HK-2 (cell line): ENCODE measurements around the gene SLC37A1.
"Not testable (repeated sequence)": the region's sequence is repeated elsewhere in the genome, so short reads cannot be mapped to it uniquely, and the experiment has no call there.

Experiments
- DNase-seq: peaks from one replicate; pipeline ENCODE4 v3.0.0-alpha.2; 2018; ENCODE audit not compliant: unreplicated experiment

Gene SLC37A1

GRCh38 chr21:42619166-42619565, 105.5 kb downstream of the SLC37A1 start:
- no peak for DNase-seq

DNA sequence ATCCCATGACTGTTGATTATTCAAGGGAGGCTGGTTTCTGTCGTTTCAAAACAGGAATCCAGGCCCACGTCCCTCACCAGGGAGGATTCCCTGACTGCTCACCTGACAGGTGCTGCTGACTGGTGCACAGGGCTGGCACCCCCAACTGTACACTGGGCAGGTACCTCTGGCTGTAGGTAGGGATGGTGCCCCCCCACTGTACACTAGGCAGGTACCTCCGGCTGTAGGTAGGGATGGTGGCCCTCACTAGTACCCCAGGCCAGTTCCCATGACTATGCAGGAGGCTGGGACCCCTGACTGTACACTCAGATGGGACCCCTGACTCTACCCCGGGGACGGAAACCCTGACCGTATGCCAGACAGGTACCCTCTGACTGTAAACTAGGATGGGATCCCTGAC, 106.2 kb downstream of the SLC37A1 start:
- DNase-seq, result no peak

GRCh38 chr21:42621166-42621818, 107.6 kb downstream of the SLC37A1 start:
- DNase-seq, result no peak

GRCh38 chr21:42621819-42622177, 108.1 kb downstream of the SLC37A1 start:
- DNase-seq, result no peak

DNA sequence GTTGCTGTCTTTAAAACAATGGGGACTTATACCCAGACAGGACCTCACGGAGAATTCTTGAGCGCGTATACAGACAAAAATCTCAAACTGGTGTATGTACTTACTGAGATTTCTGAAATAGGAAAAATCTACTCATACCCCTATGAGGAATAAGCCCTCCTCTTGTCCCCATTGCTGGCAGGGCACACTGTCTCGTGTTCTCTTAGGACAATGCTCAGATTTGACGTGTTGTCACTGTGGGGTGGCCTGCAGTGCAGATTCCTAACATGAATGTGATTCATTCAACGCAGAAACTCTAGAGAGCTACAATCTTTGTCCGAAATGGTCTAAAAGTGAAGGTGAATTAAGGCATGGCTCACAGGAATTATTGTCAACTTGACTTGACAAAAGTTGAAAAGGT, 108.6 kb downstream of the SLC37A1 start:
- DNase-seq, result no peak

- no peak for DNase-seq
Observed at GRCh38 chr21:42623694-42624093, 110.0 kb downstream of the SLC37A1 start.

DNA sequence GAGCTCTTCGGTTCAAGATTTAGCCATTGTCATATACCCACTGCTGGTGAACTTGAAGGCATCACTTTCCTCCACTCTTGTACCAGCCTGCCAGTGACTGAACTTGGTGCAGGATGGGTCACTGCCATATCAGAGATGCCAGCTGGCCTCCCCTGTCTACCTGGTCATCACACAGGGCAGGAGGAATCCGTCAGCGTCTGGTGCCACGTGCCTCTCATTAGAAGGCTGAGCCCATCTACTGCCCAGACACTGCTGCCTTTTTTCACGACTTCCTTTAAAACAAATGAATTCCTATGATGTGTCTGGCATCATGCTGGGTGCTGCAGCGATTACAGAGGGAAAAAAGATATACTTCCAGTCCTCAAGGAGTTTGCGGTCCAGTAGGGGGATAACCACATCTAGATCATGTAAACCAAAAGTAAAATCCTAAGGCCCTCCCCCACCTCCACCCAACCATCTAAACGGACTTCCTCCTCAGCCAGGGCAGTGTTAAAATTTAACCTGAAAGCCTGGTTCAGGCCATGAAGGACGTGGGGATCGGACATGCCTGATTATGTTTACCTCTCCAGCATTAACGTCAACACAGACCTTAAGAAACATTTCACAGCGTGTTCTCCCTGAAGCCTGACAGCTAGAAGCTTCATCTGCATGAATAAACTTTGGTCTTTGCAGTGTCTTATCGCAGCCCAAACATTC, 110.6 kb downstream of the SLC37A1 start:
- DNase-seq, result peak; percentile 27

GRCh38 chr21:42624936-42625335, 111.3 kb downstream of the SLC37A1 start:
- no peak for DNase-seq

- DNase-seq, result no peak
Observed at GRCh38 chr21:42626171-42626570, 112.5 kb downstream of the SLC37A1 start.

- no peak for DNase-seq
Observed at GRCh38 chr21:42627527-42628289, 114.1 kb downstream of the SLC37A1 start.

- not testable (repeated sequence) for DNase-seq
Observed at GRCh38 chr21:42628466-42629061, 114.9 kb downstream of the SLC37A1 start.

- DNase-seq, result no peak
Observed at GRCh38 chr21:42629933-42630589, 116.4 kb downstream of the SLC37A1 start.

DNA sequence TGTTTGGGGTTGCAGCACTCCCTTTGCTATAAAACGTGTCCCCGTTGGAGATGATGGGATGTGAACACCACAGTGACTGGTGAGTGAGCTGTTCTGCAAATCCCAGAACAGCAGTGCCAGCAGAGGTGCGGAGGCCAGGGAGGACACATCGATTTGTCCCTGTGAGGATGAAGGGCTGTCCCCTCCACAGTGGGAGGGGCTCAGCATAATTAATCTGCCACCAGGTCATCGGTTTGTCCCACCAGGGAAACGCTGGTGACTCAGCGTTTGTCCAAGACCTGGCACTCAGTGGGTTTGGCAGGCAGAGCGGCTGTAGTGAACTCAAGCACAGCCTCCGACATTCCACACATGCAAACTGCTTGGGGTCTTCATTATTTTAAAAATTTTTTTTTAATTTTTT, 117.0 kb downstream of the SLC37A1 start:
- DNase-seq, result no peak
